Left lung (tissue), 10 donors: Measurements from ENCODE around the gene FBXO31. TPM values are rescaled to one million over a fixed set of nuclear protein-coding genes. Genes with fewer than 3 reads are reported as not detected.

ENCODE experiments used
- ATAC-seq: fragments of 200-7000 bp; cut with Tn5 transposase; one replicate; pipeline ENCODE4 v1.9.1; 2020; ENCODE audit warnings: moderate library complexity
- DNase-seq, 4 donors: peaks; one replicate each; pipeline ENCODE4 v3.0.0-alpha.2; 2013 to 2020
- H3K27ac ChIP-seq, 2 donors: fragments of 200-600 bp; sonication (generic) in 1 of 2; one replicate each; pipeline versions ENCODE4 v1.5.0 to v1.8.0; 2020 to 2021
- H3K27me3 ChIP-seq, 2 donors: fragments of 200-600 bp; sonication (generic) in 1 of 2; one replicate each; pipeline versions ENCODE4 v1.5.0 to v1.8.0; 2020 to 2021
- H3K36me3 ChIP-seq, 2 donors: fragments of 200-600 bp; sonication (generic) in 1 of 2; one replicate each; pipeline versions ENCODE4 v1.5.0 to v1.8.0; 2020 to 2021
- H3K4me1 ChIP-seq, 2 donors: fragments of 200-600 bp; one replicate each; pipeline ENCODE4 v1.8.0; 2021
- H3K4me3 ChIP-seq, 2 donors: fragments of 200-600 bp; sonication (generic) in 1 of 2; one replicate each; pipeline versions ENCODE4 v1.5.0 to v1.8.0; 2020 to 2021; ENCODE audit warnings: mild to moderate bottlenecking in 1 of 2
- H3K9me3 ChIP-seq, 2 donors: fragments of 200-600 bp; sonication (generic) in 1 of 2; one replicate each; pipeline versions ENCODE4 v1.5.0 to v1.8.0; 2020 to 2021
- CTCF ChIP-seq, 2 donors: fragments of 200-600 bp; sonication (generic) in 1 of 2; IDR thresholded peaks; one replicate each; pipeline versions ENCODE4 v1.5.0 to v1.8.0; 2021; ENCODE audit warnings: antibody characterized with exemption in 2 of 2
- intact Hi-C, 2 donors: fragments of 100-400 bp; cut with DNase I; formaldehyde crosslinking; loops; one replicate each; pipeline versions ENCODE4 v1.11.2 to v1.14.2; 2022
- polyA plus RNA-seq, 6 donors: library from polyadenylated mRNA; unstranded; fragments of 120-200 nt; gene quantifications; one replicate each; pipeline ENCODE4 v1.2.1, GENCODE V29; 2013; ENCODE audit not compliant: insufficient read length in 6 of 6
- total RNA-seq, 2 donors: library from RNA; stranded (reverse); fragmentation: NEBNext Ultra II Directional; extraction: Animal tissue kit (Norgen Biotek cat#: 25700); gene quantifications; one replicate each; pipeline ENCODE4 v1.2.1, GENCODE V29; 2021
- donor health status: DM: no; HTN: yes; CAD: no.
- donor health status: DM: no; HTN: no; CAD: no.

Gene FBXO31
- total and polyA plus RNA-seq, 8 donors = 21.0 to 25.8 (median 23.0) TPM

- DNase-seq = peak in 3 of 4 donors; percentile 13 to 59 (median 46)
- Histone ChIP-seq H3K27ac (no peak overlapping the region), H3K4me1 (no peaks in the 10 kb centered on the region), H3K4me3 (no peak overlapping the region), H3K9me3 (no peaks in the 10 kb centered on the region), H3K27me3 (no peaks in the 10 kb centered on the region), H3K36me3 (peaks cover 0 to 99% of the 10 kb centered on the region in 2 donors)
- peak; percentile 34 for ATAC-seq
- peak; percentile 49 to 68 for TF ChIP-seq CTCF (IDR thresholded peaks at IDR 0.05)
- intact Hi-C loops = loop anchor here in 1 of 2 donors (5.0 kb wide), 1 partner anchor 220 kb away; no protein-coding TSS in a partner anchor
Observed at GRCh38 chr16:87416826-87417527, 33.4 kb upstream of the FBXO31 start.

- no peaks in the 10 kb centered on the region for H3K4me1 ChIP-seq
- TF ChIP-seq CTCF (IDR thresholded peaks at IDR 0.05) = no peak
- peak in 1 of 4 donors; percentile 56 for DNase-seq
- no peaks in the 10 kb centered on the region for H3K27me3 ChIP-seq
- H3K4me3 ChIP-seq = no peak overlapping the region
- H3K27ac ChIP-seq = no peak overlapping the region
- H3K36me3 ChIP-seq = peaks cover 0 to 99% of the 10 kb centered on the region in 2 donors
- H3K9me3 ChIP-seq = no peaks in the 10 kb centered on the region
- no peak for ATAC-seq
- intact Hi-C loops = loop anchor here in 1 of 2 donors (5.0 kb wide), 1 partner anchor 222 kb away; no protein-coding TSS in a partner anchor
Observed at GRCh38 chr16:87415441-87415840, 31.9 kb upstream of the FBXO31 start.

GRCh38 chr16:87414251-87414680 is 30.7 kb upstream of the FBXO31 start:
- H3K27me3 ChIP-seq = no peaks in the 10 kb centered on the region
- peaks cover 0 to 99% of the 10 kb centered on the region in 2 donors for H3K36me3 ChIP-seq
- H3K9me3 ChIP-seq = no peaks in the 10 kb centered on the region
- H3K4me1 ChIP-seq = no peaks in the 10 kb centered on the region
- ATAC-seq = no peak
- no peak overlapping the region for H3K4me3 ChIP-seq
- DNase-seq = peak in 1 of 4 donors; percentile 71
- intact Hi-C loops = no loop called here
- no peak overlapping the region for H3K27ac ChIP-seq
- no peak for TF ChIP-seq CTCF (IDR thresholded peaks at IDR 0.05)

- ATAC-seq (no peak), DNase-seq (peak in 1 of 4 donors; percentile 72)
- Histone ChIP-seq H3K27ac (no peak overlapping the region), H3K4me3 (no peak overlapping the region), H3K9me3 (no peaks in the 10 kb centered on the region), H3K27me3 (no peaks in the 10 kb centered on the region), H3K36me3 (peaks cover 0 to 89% of the 10 kb centered on the region in 2 donors), H3K4me1 (peaks cover 0 to 7% of the 10 kb centered on the region in 2 donors)
- intact Hi-C loops = no loop called here
- no peak for TF ChIP-seq CTCF (IDR thresholded peaks at IDR 0.05)
Observed at GRCh38 chr16:87412996-87413421, 29.4 kb upstream of the FBXO31 start.

- Histone ChIP-seq H3K27me3 (no peaks in the 10 kb centered on the region), H3K4me3 (no peak overlapping the region), H3K36me3 (peaks cover 0 to 88% of the 10 kb centered on the region in 2 donors), H3K9me3 (no peaks in the 10 kb centered on the region), H3K4me1 (peaks cover 0 to 12% of the 10 kb centered on the region in 2 donors), H3K27ac (no peak overlapping the region)
- no peak for TF ChIP-seq CTCF (IDR thresholded peaks at IDR 0.05)
- ATAC-seq (no peak), DNase-seq (peak in 1 of 4 donors; percentile 64)
- intact Hi-C loops = no loop called here
Observed at GRCh38 chr16:87412371-87412995, 28.9 kb upstream of the FBXO31 start.
